Measurements from ENCODE around the gene LRRC8E.

The LRRC8E gene

GRCh38 chr19:7863971-7864689, 24.2 kb upstream of the LRRC8E start:
- no peak for TF ChIP-seq CTCF (IDR thresholded peaks at IDR 0.05; ENCODE audit: low read depth, low read length, missing control alignments)
- H3K4me3 ChIP-seq (ENCODE audit: low read depth, low read length), result no peak overlapping the region
- no peak for DNase-seq (ENCODE audit: low read depth)

GRCh38 chr19:7864690-7865074, 23.6 kb upstream of the LRRC8E start:
- no peak for TF ChIP-seq CTCF (IDR thresholded peaks at IDR 0.05; ENCODE audit: low read depth, low read length, missing control alignments)
- no peak overlapping the region for H3K4me3 ChIP-seq (ENCODE audit: low read depth, low read length)
- no peak for DNase-seq (ENCODE audit: low read depth)

- no peak for TF ChIP-seq CTCF (IDR thresholded peaks at IDR 0.05; ENCODE audit: low read depth, low read length, missing control alignments)
- DNase-seq (ENCODE audit: low read depth), result no peak
- peak overlapping the region; percentile 36 for H3K4me3 ChIP-seq (ENCODE audit: low read depth, low read length)
These were observed 22.9 kb upstream of the LRRC8E start for GRCh38 chr19:7865262-7865911.

GRCh38 chr19:7866399-7867091, 21.8 kb upstream of the LRRC8E start:
- DNase-seq (ENCODE audit: low read depth), result no peak
- no peak overlapping the region for H3K4me3 ChIP-seq (ENCODE audit: low read depth, low read length)
- TF ChIP-seq CTCF (IDR thresholded peaks at IDR 0.05; ENCODE audit: low read depth, low read length, missing control alignments), result no peak

- DNase-seq (ENCODE audit: low read depth), result no peak
These were observed 21.0 kb upstream of the LRRC8E start for GRCh38 chr19:7867092-7867844.

GRCh38 chr19:7868326-7868670, 20.0 kb upstream of the LRRC8E start:
- no peak overlapping the region for H3K4me3 ChIP-seq (ENCODE audit: low read depth, low read length)
- DNase-seq (ENCODE audit: low read depth), result no peak
- no peak for TF ChIP-seq CTCF (IDR thresholded peaks at IDR 0.05; ENCODE audit: low read depth, low read length, missing control alignments)

More at GRCh38 chr19:7867092-7867844, 21.0 kb upstream of the LRRC8E start:
- H3K4me3 ChIP-seq (ENCODE audit: low read depth, low read length), result no peak overlapping the region
- TF ChIP-seq CTCF (IDR thresholded peaks at IDR 0.05; ENCODE audit: low read depth, low read length, missing control alignments), result no peak

Measured in GM12864 (cell line).